HepG2 (cell line): ENCODE measurements around the gene AAMP. TPM values are rescaled to one million over a fixed set of nuclear protein-coding genes. Genes with fewer than 3 reads are reported as not detected.

Experiments used
- ATAC-seq: fragments of 200-7000 bp; cut with Tn5 transposase; 3 replicates; pipeline ENCODE4 v1.9.1; 2020; ENCODE audit warnings: mild to moderate bottlenecking, moderate library complexity
- BruUV-seq: library from RNA; stranded (reverse); fragments of 400-500 nt; replicated peaks from 2 replicates; lab custom pipeline; 2021; lab: Mats Ljungman, UMichigan
- CTCF ChIA-PET: fragments of 300-600 bp; formaldehyde crosslinking; extraction: SDS; loops from one replicate; lab custom pipeline; 2021; ENCODE audit warnings: low total read pairs, inconsistent platforms, low intra/inter-chr PET ratio; lab: Yijun Ruan, JAX
- POLR2A ChIA-PET: fragments of 350-600 bp; sonication (Branson Sonifier 250); formaldehyde crosslinking; loops from one replicate; lab custom pipeline; 2020; ENCODE audit warnings: antibody characterized with exemption, inconsistent platforms; lab: Yijun Ruan, JAX
- DNase-seq: peaks from one replicate; pipeline ENCODE4 v3.0.0-alpha.2; 2015; ENCODE audit warnings: low spot score
- FAIRE-seq: peaks from 3 replicates; lab custom pipeline; 2011; peaks lifted over from hg19 to GRCh38; lab: Jason Lieb, UNC
- H2AFZ ChIP-seq: one replicate; pipeline ENCODE4 v1.6.1; 2011; ENCODE audit warnings: low read length, inconsistent platforms
- H3K27ac ChIP-seq: fragments of 300-600 bp; 3 replicates; pipeline ENCODE4 v1.8.0; 2011; ENCODE audit warnings: mixed run types, mild to moderate bottlenecking, mixed read lengths, low read length, inconsistent platforms; ENCODE audit not compliant: insufficient read depth; ENCODE audit errors: extremely low read length
- H3K27me3 ChIP-seq, 2 experiments: fragments of 200-600 bp in 1 of 2; 2 replicates in 1 of 2; 3 replicates in 1 of 2; pipeline versions ENCODE4 v1.6.0 to v1.8.0; 2011; ENCODE audit warnings: low read length in 2 of 2, mild to moderate bottlenecking in 2 of 2, moderate library complexity in 2 of 2, inconsistent platforms in 1 of 2; ENCODE audit not compliant: insufficient read depth in 2 of 2, control insufficient read depth in 1 of 2
- H3K36me3 ChIP-seq, 2 experiments: fragments of 200-600 bp in 1 of 2; replicated peaks in 1 of 2; 2 replicates in 1 of 2; 3 replicates in 1 of 2; pipeline versions ENCODE4 v1.5.1 to v1.8.0; 2011; ENCODE audit warnings: low read length in 2 of 2, inconsistent platforms in 1 of 2; ENCODE audit not compliant: insufficient read depth in 2 of 2, control insufficient read depth in 1 of 2
- H3K4me1 ChIP-seq: 2 replicates; pipeline ENCODE4 v1.5.1; 2012; ENCODE audit warnings: low read length, inconsistent platforms; ENCODE audit not compliant: insufficient read depth
- H3K4me2 ChIP-seq: 2 replicates; pipeline ENCODE4 v1.6.0; 2011; ENCODE audit warnings: low read depth, low read length, inconsistent platforms
- H3K4me3 ChIP-seq, 3 experiments: fragments of 200-600 bp in 1 of 3; sonication (generic), shearing (Covaris generic) in 1 of 3; replicated peaks in 1 of 3; 2 replicates each; pipeline ENCODE4 v1.5.1; 2011 to 2016; ENCODE audit warnings: low read length in 3 of 3, inconsistent platforms in 2 of 3, low read depth in 2 of 3, mild to moderate bottlenecking in 2 of 3, control low read depth in 1 of 3, mixed read lengths in 1 of 3; ENCODE audit not compliant: insufficient read depth in 1 of 3
- H3K79me2 ChIP-seq: one replicate; pipeline ENCODE4 v1.6.1; 2011; ENCODE audit warnings: low read length, inconsistent platforms; ENCODE audit not compliant: insufficient read depth
- H3K9ac ChIP-seq: 2 replicates; pipeline ENCODE4 v1.6.0; 2011; ENCODE audit warnings: mild to moderate bottlenecking, low read depth, low read length, inconsistent platforms; ENCODE audit not compliant: insufficient read depth
- H3K9me3 ChIP-seq: 2 replicates; pipeline ENCODE4 v1.5.1; 2012; ENCODE audit warnings: mild to moderate bottlenecking, low read length
- H4K20me1 ChIP-seq: 2 replicates; pipeline ENCODE4 v1.6.0; 2011; ENCODE audit warnings: inconsistent platforms, mild to moderate bottlenecking, low read length, moderate library complexity; ENCODE audit not compliant: insufficient read depth
- CBX1 ChIP-seq: IDR thresholded peaks from one replicate; pipeline ENCODE4 v1.6.1; 2016; ENCODE audit warnings: antibody characterized with exemption, low read depth
- HOXA3 ChIP-seq: sonication (generic); formaldehyde crosslinking; IDR thresholded peaks from 2 replicates; pipeline ENCODE4 v1.5.0; 2020; ENCODE audit warnings: missing genetic modification reagents
- THAP11 ChIP-seq: IDR thresholded peaks from 2 replicates; pipeline ENCODE4 v1.6.1; 2016; ENCODE audit warnings: missing biosample characterization, missing genetic modification reagents
- ZBTB3 ChIP-seq: sonication (generic); formaldehyde crosslinking; IDR thresholded peaks from 2 replicates; pipeline ENCODE4 v1.4.0; 2020; ENCODE audit warnings: low read depth, mild to moderate bottlenecking, moderate library complexity, missing genetic modification reagents, borderline replicate concordance
- ZKSCAN8 ChIP-seq: IDR thresholded peaks from 2 replicates; pipeline ENCODE4 v1.6.1; 2016; ENCODE audit warnings: borderline replicate concordance, missing genetic modification reagents, missing compliant biosample characterization
- ZNF275 ChIP-seq: sonication (generic); formaldehyde crosslinking; IDR thresholded peaks from 2 replicates; pipeline ENCODE4 v1.8.0; 2022; ENCODE audit warnings: missing genetic modification reagents, mild to moderate bottlenecking, inconsistent platforms, borderline replicate concordance
- ZNF556 ChIP-seq: sonication (generic); formaldehyde crosslinking; IDR thresholded peaks from 2 replicates; pipeline ENCODE4 v1.4.0; 2020; ENCODE audit warnings: mild to moderate bottlenecking, missing genetic modification reagents, borderline replicate concordance
- ZNF569 ChIP-seq: sonication (generic); formaldehyde crosslinking; IDR thresholded peaks from 2 replicates; pipeline ENCODE4 v1.5.0; 2020; ENCODE audit warnings: mild to moderate bottlenecking, missing genetic modification reagents, moderate library complexity, borderline replicate concordance
- ZNF598 ChIP-seq: sonication (generic); formaldehyde crosslinking; IDR thresholded peaks from 2 replicates; pipeline ENCODE4 v1.5.1; 2020; ENCODE audit warnings: mild to moderate bottlenecking, missing genetic modification reagents, borderline replicate concordance
- ZNF780A ChIP-seq: sonication (generic); formaldehyde crosslinking; IDR thresholded peaks from 2 replicates; pipeline ENCODE4 v1.8.0; 2022; ENCODE audit warnings: mild to moderate bottlenecking, missing genetic modification reagents, moderate library complexity
- WGBS: methylation state at CpG from one replicate; pipeline ENCODE4 v1.1.6; 2017; ENCODE audit warnings: low lambda C conversion rate; 5-methylcytosine and 5-hydroxymethylcytosine counted together
- in situ Hi-C: cut with HindIII; loops from 2 replicates; pipeline ENCODE4 v1.10.0; 2017; ENCODE audit warnings: low pct_unique_long_range_greater_than_20kb; ENCODE audit not compliant: extremely low pct_ligation_motif_present
- intact Hi-C: fragments of 100-400 bp; cut with micrococcal nuclease; formaldehyde crosslinking; loops from one replicate; pipeline ENCODE4 v1.10.0; 2022; ENCODE audit not compliant: unreplicated experiment
- polyA plus RNA-seq, 8 experiments: library from polyadenylated mRNA; depleted of rRNA in 3 of 8; stranded (reverse) in 7 of 8; unstranded in 1 of 8; fragments of >200 nt; fragmentation: Illumina TruSeq in 4 of 8; extraction: Trizol in 4 of 8; gene quantifications; 2 replicates each; pipeline versions ENCODE4 v1.2.1 to v1.2.3, GENCODE V29; 2011 to 2016; ENCODE audit warnings: low read depth in 4 of 8, missing spikeins in 1 of 8, mixed read lengths in 1 of 8; ENCODE audit not compliant: insufficient read depth in 1 of 8
- total RNA-seq, 5 experiments: library from RNA; depleted of rRNA; stranded (reverse); fragments of >200 nt; fragmentation: Illumina TruSeq; extraction: Trizol; gene quantifications; 2 replicates each; pipeline ENCODE4 v1.2.3, GENCODE V29; 2016; ENCODE audit warnings: low read depth in 1 of 5
- TF ChIP-seq, protein P1 (sequence below): sonication (generic); formaldehyde crosslinking; conservative IDR thresholded peaks from 2 replicates; pipeline ENCODE4 v1.8.0; 2022; ENCODE audit warnings: mild to moderate bottlenecking, moderate library complexity, missing genetic modification reagents

The AAMP gene
- total and polyA plus RNA-seq, 2 of the 13 experiments (the other 11 are each of a cell fraction or from before 2014, with no cell fraction given): 110 to 186 TPM

GRCh38 chr2:218249691-218250090 is 20.2 kb downstream of the AAMP start:
- peaks cover 61 to 91% of the 10 kb centered on the region in 2 experiments for H3K36me3 ChIP-seq
- WGBS: 97% methylated on average over 13 of the region's 13 CpGs
- DNase-seq: no peak
- no peak for FAIRE-seq
- in situ Hi-C loops: no loop called here
- no peak overlapping the region for H3K4me2 ChIP-seq
- no peak for ATAC-seq
- ChIA-PET CTCF (no interaction called here), POLR2A (no interaction called here)
- H3K27me3 ChIP-seq: no peaks in the 10 kb centered on the region
- H3K27ac ChIP-seq: no peak overlapping the region
- BruUV-seq: no TSS peak
- H2AFZ ChIP-seq: no peak overlapping the region
- H4K20me1 ChIP-seq: peaks cover 5% of the 10 kb centered on the region; the same call in 1 of the 2 replicates
- intact Hi-C loops: no loop called here
- no peak overlapping the region for H3K4me3 ChIP-seq
- no peak overlapping the region for H3K9ac ChIP-seq
- H3K79me2 ChIP-seq: no peaks in the 10 kb centered on the region
- TF ChIP-seq ZNF569 (CRISPR knock-in tag) (no peak), ZNF598 (CRISPR knock-in tag) (no peak), ZNF780A (CRISPR knock-in tag) (no peak), ZNF556 (CRISPR knock-in tag) (no peak), ZBTB3 (CRISPR knock-in tag) (no peak), HOXA3 (no peak), THAP11 (CRISPR knock-in tag) (no peak), CBX1 (no peak), ZKSCAN8 (CRISPR knock-in tag) (no peak), ZNF275 (CRISPR knock-in tag) (no peak)
- TF ChIP-seq, protein P1, sequence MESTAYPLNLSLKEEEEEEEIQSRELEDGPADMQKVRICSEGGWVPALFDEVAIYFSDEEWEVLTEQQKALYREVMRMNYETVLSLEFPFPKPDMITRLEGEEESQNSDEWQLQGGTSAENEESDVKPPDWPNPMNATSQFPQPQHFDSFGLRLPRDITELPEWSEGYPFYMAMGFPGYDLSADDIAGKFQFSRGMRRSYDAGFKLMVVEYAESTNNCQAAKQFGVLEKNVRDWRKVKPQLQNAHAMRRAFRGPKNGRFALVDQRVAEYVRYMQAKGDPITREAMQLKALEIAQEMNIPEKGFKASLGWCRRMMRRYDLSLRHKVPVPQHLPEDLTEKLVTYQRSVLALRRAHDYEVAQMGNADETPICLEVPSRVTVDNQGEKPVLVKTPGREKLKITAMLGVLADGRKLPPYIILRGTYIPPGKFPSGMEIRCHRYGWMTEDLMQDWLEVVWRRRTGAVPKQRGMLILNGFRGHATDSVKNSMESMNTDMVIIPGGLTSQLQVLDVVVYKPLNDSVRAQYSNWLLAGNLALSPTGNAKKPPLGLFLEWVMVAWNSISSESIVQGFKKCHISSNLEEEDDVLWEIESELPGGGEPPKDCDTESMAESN (CRISPR knock-in tag): no peak
- peaks cover 13% of the 10 kb centered on the region for H3K4me1 ChIP-seq
- H3K9me3 ChIP-seq: no peaks in the 10 kb centered on the region
